Activated naive CD4-positive, alpha-beta T cell treated with anti-CD3 and anti-CD28 coated beads, Interleukin-2, amount 50 U/mL, for 24 hours (primary cell): ENCODE data around the gene GNAS.
"Not testable (repeated sequence)": the region's sequence is repeated elsewhere in the genome, so short reads cannot be mapped to it uniquely, and the experiment has no call there.

Source experiments
- H3K27ac Mint-ChIP-seq: one replicate; pipeline ENCODE4 v1.8.0; 2021; ENCODE audit warnings: mild to moderate bottlenecking, mixed read lengths
- H3K27me3 Mint-ChIP-seq: one replicate; pipeline ENCODE4 v1.8.0; 2021; ENCODE audit warnings: mixed read lengths
- H3K36me3 Mint-ChIP-seq: one replicate; pipeline ENCODE4 v1.8.0; 2021; ENCODE audit warnings: mixed read lengths
- H3K4me1 Mint-ChIP-seq: one replicate; pipeline ENCODE4 v1.8.0; 2021; ENCODE audit warnings: mixed read lengths
- H3K4me3 Mint-ChIP-seq: one replicate; pipeline ENCODE4 v1.8.0; 2021; ENCODE audit warnings: mild to moderate bottlenecking, mixed read lengths
- H3K9me3 Mint-ChIP-seq: one replicate; pipeline ENCODE4 v1.8.0; 2021; ENCODE audit warnings: mixed read lengths

The GNAS gene

DNA sequence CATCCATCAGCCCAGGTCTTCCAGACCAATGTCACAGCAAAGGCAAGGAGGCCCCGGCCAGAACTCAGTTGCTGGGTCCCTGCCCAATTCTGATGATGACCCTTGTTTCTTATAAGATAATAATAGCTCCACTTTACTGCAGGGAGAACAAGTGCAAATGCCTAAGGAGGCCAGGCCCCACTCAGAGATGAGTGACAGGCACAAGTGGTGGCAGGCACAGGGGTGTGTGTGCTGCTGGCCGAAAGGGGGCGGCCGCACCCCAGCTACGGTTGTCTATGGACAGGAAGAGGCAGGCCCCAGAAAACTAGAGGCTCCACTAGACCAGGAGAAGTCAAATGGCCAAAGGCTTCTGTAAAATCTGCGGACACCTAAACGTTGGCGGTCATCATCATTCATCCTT, 30.4 kb upstream of the GNAS start:
- Mint-ChIP-seq H3K9me3 (no peaks in the 10 kb centered on the region), H3K27ac (no peak overlapping the region), H3K36me3 (peaks cover 2% of the 10 kb centered on the region), H3K4me3 (no peak overlapping the region), H3K4me1 (peaks cover 11% of the 10 kb centered on the region), H3K27me3 (no peaks in the 10 kb centered on the region)

DNA sequence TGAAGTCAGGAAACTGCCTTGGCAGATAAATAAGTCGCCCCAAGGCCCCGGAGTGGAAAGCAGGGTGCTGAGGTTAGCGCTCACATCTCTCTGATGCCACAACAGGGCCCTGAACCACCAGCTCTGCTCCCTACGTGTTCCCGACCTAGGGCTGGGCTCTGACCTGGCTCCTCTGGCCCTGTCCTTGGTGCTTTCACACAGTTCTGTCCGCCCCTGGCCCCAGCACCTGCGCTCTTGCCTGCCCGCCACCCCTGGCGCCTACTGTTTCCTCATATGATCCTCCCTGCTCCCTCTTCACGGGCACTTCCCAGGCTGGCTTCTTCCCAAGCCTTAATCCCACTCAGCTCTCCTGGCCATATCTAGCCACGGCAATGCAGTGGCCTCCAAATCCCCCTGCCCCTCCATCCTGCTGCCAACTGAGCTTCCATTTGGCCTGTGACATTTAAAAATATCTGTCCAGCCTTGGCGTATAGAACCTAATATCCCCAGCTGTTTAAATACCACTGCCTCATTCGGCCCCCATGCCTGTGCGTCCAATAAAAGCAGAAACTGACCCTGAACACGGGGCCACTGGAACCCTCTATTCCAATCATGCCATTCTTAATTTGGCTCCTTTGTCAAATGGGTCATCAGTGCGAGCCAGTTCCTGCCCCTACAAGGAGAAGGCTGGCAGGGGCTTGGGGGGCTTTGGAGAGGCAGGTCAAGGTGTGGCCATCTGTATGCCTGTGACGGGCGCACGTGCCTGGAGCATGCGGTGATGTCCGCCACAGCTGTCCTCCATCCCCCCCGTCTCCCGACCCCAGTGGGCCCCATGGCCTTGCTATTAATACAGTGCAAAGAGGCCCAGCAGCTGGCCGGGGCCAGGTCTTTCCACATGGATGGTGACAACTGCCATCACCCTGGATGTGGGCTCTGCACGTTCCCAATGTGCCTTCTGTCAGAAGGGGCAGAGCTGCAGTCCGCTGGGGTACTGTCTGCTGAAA, 29.5 kb upstream of the GNAS start:
- Mint-ChIP-seq H3K9me3 (no peaks in the 10 kb centered on the region), H3K36me3 (peaks cover 2% of the 10 kb centered on the region), H3K4me1 (peaks cover 11% of the 10 kb centered on the region), H3K27me3 (no peaks in the 10 kb centered on the region), H3K27ac (no peak overlapping the region), H3K4me3 (no peak overlapping the region)

DNA sequence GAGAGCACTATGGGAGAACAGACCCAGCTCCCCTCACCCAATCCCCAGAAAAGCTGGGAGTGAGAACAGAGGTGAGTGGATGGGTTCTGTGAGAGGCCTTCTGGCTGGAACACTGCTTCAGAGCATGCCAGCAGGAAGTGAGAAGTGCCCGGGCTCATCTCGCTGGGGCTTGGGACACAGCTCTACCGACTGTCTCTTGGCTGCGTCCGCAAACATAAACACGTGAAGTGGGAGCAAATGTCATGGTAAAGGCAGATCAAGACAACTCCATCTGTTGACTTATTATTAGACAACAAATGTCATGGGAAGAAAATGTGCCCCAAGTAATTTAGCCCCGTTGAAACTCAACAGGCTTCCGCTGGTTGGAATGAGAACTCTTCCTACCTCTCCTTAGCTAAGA, 27.7 kb upstream of the GNAS start:
- no peak overlapping the region for H3K27ac Mint-ChIP-seq
- H3K9me3 Mint-ChIP-seq = no peaks in the 10 kb centered on the region
- H3K4me1 Mint-ChIP-seq = no peaks in the 10 kb centered on the region
- no peak overlapping the region for H3K4me3 Mint-ChIP-seq
- H3K27me3 Mint-ChIP-seq = no peaks in the 10 kb centered on the region
- H3K36me3 Mint-ChIP-seq = no peaks in the 10 kb centered on the region

DNA sequence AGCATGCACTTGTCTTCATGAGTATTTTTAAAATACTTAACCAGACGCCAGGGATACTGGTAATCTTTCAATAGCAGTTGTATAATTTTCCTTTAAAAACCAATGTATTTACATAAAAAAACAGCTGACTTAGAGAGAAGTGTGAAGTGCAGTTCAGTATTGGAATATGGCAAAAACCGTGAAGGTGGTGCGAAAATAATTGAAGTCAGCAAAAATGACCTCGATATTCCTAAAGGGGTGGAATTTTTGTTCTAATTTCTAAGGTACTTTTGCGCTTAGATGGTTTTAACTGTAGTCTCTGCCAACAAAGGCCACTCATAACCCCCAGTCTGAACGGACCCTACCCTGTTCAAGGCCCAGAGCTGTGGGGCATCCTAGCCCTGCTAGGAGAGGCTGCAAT, 27.1 kb upstream of the GNAS start:
- no peaks in the 10 kb centered on the region for H3K27me3 Mint-ChIP-seq

DNA sequence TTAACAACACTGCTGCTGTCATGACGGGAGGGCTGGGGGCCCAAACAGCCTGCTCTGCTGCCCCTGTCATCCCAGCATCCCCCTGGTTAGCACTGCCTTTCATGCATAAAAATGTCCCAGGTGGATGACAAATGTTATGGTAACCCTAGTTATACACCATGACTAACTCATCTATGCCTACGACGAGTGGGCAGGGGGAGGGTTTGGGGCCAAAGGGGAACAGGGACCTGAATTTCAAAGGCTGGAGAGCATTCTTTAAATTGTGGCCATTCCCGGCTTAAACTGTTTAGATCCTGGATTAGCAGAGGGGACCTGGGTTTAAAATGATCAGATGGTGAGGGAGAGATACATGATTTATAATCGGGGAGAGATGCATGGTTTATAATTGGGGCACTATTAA, 26.2 kb upstream of the GNAS start:
- Mint-ChIP-seq H3K4me1 (no peaks in the 10 kb centered on the region), H3K27ac (no peak overlapping the region), H3K27me3 (no peaks in the 10 kb centered on the region), H3K4me3 (no peak overlapping the region), H3K9me3 (no peaks in the 10 kb centered on the region), H3K36me3 (no peaks in the 10 kb centered on the region)

More for the DNA sequence above, 27.1 kb upstream of the GNAS start:
- Mint-ChIP-seq H3K9me3 (no peaks in the 10 kb centered on the region), H3K36me3 (no peaks in the 10 kb centered on the region), H3K4me1 (no peaks in the 10 kb centered on the region), H3K4me3 (no peak overlapping the region), H3K27ac (no peak overlapping the region)

DNA sequence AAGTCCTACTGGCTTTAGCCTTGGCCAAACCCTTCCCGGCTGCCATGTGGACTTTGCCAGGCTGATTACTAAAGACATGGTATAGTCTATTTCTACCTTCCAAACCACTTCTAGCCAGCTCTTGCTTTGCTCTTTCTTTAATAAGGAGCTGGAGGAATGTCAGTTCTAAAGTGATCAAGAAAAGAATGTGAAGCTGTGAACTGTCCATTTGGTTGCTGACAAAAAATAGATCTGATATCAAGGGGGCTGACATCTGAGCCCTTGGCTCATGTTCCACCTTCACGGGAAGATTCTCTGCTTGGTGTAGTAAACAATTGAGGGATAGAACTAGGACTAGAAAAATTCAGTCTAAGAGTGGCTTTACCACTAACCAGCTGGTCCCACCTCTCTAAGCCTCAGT, 24.4 kb upstream of the GNAS start:
- Mint-ChIP-seq H3K27ac (no peak overlapping the region), H3K4me1 (no peaks in the 10 kb centered on the region), H3K9me3 (no peaks in the 10 kb centered on the region), H3K4me3 (no peak overlapping the region), H3K36me3 (no peaks in the 10 kb centered on the region), H3K27me3 (peaks cover 2% of the 10 kb centered on the region)

DNA sequence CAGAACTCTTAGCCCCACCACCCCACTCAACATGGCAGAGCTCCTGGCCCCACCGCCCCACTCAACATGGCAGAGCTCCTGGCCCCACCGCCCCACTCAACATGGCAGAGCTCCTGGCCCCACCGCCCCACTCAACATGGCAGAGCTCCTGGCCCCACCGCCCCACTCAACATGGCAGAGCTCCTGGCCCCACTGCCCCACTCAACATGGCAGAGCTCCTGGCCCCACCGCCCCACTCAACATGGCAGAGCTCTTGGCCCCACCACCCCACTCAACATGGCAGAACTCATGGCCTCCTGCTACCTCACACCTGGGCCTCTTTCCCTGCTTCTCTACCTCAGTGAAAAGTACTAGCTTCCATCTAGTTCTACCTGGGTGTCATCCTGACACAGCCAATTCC, 23.7 kb upstream of the GNAS start:
- not testable (repeated sequence) for H3K27me3 Mint-ChIP-seq, H3K4me3 Mint-ChIP-seq, H3K9me3 Mint-ChIP-seq, H3K4me1 Mint-ChIP-seq, H3K27ac Mint-ChIP-seq, H3K36me3 Mint-ChIP-seq

DNA sequence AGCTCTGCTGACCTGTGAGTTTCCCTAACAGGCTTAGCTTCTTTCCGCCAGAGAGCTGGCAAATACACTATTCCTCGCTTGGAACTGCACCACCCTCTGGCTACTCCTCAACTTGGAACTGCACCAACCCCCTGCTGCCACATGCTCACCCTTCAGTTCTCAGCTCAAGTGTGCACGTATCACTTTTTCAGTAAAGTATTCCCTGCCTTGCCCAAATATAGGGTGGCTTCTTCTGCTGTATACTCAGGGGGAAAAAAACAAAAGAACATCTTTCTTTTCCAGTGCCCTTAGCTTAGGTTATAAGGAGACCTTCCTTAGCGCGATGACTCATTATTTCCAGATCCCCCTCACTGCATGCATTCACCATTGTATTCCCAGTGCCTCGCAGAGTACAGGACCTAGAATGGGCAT, 23.0 kb upstream of the GNAS start:
- Mint-ChIP-seq H3K36me3 (no peaks in the 10 kb centered on the region), H3K9me3 (no peaks in the 10 kb centered on the region), H3K4me1 (no peaks in the 10 kb centered on the region), H3K27me3 (peaks cover 2% of the 10 kb centered on the region), H3K4me3 (no peak overlapping the region), H3K27ac (no peak overlapping the region)

DNA sequence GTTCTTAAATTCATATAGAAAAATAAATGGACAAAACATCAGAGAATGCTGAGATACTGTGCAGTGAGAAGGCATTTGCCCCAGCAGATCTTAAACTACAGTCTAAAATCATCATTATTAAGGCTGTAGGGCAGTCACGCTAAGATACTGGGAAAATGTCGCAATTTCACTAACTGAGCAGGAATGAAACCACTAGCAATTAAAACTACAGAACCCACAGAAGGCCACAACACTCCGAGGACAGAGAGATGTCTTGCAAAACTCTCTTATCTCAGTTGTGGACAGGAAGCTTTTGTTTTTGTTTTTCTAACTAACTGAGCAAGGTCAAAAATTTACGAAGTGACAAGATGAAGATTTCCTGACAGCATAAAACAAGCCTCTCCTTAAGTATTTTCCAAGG, 20.1 kb upstream of the GNAS start:
- Mint-ChIP-seq H3K9me3 (no peaks in the 10 kb centered on the region), H3K4me3 (no peak overlapping the region), H3K36me3 (no peaks in the 10 kb centered on the region), H3K27ac (no peak overlapping the region), H3K4me1 (no peaks in the 10 kb centered on the region), H3K27me3 (peaks cover 3% of the 10 kb centered on the region)

DNA sequence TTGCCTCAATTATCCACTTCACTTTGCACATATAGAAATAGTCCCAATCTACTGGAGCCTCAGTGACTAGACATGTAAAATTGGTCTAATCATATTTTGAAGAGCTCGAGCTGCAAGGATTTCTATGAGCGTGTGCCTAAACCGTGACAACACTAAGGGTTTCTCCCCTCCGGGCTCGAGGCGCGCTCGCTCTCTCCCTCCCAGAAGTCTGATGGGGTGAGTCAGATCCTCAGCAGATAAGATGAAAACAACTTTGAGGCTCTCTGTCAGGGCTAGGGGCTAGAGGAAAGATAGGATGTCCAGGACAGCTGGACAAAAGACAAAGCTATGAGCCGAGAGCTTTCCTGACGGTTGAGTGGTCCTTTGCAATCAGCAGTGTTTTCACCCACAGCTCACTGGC, 18.6 kb upstream of the GNAS start:
- no peaks in the 10 kb centered on the region for H3K36me3 Mint-ChIP-seq

DNA sequence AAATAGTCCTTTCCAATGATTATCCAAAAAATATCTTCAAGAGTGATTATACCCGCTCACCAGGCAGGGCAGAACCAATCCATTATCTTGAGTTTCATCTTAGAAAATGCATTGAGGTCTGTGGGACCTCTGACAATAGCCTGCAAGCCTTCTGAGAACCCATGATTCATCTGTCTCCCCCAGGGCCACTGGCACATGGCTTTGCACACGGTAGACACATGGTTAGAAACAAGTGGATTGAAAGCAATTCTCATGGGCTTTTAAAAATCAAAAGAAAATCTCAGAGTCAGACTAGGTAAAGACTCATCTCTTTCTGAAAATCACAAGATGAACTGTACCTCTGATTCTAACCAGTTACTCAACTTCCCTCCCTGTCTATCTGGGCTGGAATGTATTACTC, 17.3 kb upstream of the GNAS start:
- no peak overlapping the region for H3K27ac Mint-ChIP-seq
- H3K36me3 Mint-ChIP-seq = no peaks in the 10 kb centered on the region
- H3K27me3 Mint-ChIP-seq = peaks cover 4% of the 10 kb centered on the region
- H3K4me1 Mint-ChIP-seq = peaks cover 3% of the 10 kb centered on the region
- no peaks in the 10 kb centered on the region for H3K9me3 Mint-ChIP-seq
- no peak overlapping the region for H3K4me3 Mint-ChIP-seq

More for the DNA sequence above, 18.6 kb upstream of the GNAS start:
- Mint-ChIP-seq H3K27me3 (peaks cover 3% of the 10 kb centered on the region), H3K27ac (no peak overlapping the region), H3K9me3 (no peaks in the 10 kb centered on the region), H3K4me1 (no peaks in the 10 kb centered on the region), H3K4me3 (no peak overlapping the region)

DNA sequence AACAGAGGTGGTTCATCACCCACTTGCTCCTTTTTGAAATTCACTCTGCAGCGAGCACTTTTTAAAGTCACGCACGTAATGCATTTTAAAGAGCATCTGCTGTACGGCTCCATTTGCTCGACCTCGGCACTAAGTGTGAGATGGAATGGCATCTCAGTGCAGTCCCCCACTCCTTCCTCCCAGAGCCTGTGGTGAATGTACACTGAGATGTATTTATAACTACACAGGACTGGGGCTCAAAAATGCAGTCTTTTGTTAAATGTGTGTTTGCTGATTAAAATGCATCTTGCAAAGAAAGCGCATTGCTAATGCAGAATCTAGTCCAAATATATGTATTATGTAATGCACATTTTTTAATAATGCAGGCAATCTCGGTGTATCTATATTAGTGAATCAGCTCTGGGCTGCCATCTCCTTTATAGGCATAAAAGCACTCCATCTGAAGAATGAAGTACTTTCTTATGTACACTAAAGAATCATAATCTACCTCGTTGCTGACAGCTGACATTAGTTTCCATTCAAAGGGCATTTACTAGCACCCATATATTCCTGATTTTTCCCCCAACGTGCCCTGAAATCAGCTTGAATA, 15.8 kb upstream of the GNAS start:
- Mint-ChIP-seq H3K4me1 (peaks cover 4% of the 10 kb centered on the region), H3K4me3 (no peak overlapping the region), H3K36me3 (no peaks in the 10 kb centered on the region), H3K9me3 (no peaks in the 10 kb centered on the region), H3K27me3 (peaks cover 11% of the 10 kb centered on the region), H3K27ac (no peak overlapping the region)

DNA sequence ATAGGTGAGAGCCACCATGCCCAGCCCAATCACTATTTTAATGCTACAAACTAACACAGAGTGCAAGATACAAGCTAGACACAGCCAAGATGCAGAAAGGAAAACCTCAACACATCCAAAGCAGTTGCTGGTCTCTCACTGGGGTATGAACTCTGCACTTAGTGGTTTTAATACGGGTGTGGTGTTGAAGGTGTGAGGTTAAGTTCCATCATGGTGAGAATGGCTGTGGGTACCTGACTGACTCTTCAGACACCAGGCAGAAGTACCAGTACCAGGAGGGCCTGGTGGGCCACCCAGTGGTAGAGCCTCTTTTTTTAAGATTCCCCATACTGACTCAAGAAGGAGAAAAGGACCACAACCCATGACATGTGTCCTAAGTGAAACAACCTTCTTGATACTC, 14.8 kb upstream of the GNAS start:
- H3K9me3 Mint-ChIP-seq = no peaks in the 10 kb centered on the region
- no peaks in the 10 kb centered on the region for H3K36me3 Mint-ChIP-seq
- no peak overlapping the region for H3K27ac Mint-ChIP-seq
- H3K27me3 Mint-ChIP-seq = peaks cover 14% of the 10 kb centered on the region
- no peak overlapping the region for H3K4me3 Mint-ChIP-seq
- H3K4me1 Mint-ChIP-seq = peaks cover 8% of the 10 kb centered on the region

DNA sequence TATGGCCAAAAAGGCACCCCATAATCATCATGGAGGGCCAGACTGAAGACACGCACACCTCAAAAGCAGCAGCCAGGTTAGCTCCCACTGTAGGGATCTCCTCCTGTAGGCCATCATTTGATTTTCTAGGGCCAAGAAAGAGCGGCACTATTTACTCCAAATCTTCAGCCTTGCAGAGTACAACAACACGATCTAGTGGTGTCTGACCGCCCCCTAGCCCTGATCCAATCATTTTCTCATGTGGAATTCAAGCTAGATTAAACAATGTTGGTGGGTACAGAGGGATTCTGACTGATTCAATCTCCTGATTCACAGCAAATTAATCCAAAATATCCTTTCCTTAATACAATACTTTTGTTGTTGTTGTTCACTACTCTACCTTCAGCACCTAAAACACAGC, 14.3 kb upstream of the GNAS start:
- H3K36me3 Mint-ChIP-seq = no peaks in the 10 kb centered on the region
- H3K4me3 Mint-ChIP-seq = no peak overlapping the region
- H3K9me3 Mint-ChIP-seq = no peaks in the 10 kb centered on the region
- H3K4me1 Mint-ChIP-seq = peaks cover 8% of the 10 kb centered on the region
- peaks cover 14% of the 10 kb centered on the region for H3K27me3 Mint-ChIP-seq
- H3K27ac Mint-ChIP-seq = no peak overlapping the region

DNA sequence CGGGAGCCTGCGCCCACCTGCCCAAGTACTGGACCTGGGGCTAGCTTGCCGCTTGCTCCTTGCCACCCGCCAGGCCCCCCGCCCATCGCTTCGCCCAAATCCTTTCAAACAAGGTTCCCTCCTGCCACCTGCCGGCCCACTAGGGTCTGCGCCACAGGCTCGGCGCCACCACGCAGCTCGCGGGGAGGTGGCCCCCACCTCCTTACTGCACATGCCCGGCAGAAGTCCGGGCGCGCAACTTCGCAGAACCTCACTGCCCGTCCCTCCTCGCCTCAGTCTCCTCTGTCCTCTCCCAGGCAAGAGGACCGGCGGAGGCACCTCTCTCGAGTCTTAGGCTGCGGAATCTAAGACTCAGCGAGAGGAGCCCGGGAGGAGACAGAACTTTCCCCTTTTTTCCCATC, 13.0 kb upstream of the GNAS start:
- H3K4me3 Mint-ChIP-seq = peak overlapping the region; percentile 81
- H3K27me3 Mint-ChIP-seq = peaks cover 14% of the 10 kb centered on the region
- no peaks in the 10 kb centered on the region for H3K9me3 Mint-ChIP-seq
- H3K4me1 Mint-ChIP-seq = peaks cover 8% of the 10 kb centered on the region
- no peak overlapping the region for H3K27ac Mint-ChIP-seq
- no peaks in the 10 kb centered on the region for H3K36me3 Mint-ChIP-seq

DNA sequence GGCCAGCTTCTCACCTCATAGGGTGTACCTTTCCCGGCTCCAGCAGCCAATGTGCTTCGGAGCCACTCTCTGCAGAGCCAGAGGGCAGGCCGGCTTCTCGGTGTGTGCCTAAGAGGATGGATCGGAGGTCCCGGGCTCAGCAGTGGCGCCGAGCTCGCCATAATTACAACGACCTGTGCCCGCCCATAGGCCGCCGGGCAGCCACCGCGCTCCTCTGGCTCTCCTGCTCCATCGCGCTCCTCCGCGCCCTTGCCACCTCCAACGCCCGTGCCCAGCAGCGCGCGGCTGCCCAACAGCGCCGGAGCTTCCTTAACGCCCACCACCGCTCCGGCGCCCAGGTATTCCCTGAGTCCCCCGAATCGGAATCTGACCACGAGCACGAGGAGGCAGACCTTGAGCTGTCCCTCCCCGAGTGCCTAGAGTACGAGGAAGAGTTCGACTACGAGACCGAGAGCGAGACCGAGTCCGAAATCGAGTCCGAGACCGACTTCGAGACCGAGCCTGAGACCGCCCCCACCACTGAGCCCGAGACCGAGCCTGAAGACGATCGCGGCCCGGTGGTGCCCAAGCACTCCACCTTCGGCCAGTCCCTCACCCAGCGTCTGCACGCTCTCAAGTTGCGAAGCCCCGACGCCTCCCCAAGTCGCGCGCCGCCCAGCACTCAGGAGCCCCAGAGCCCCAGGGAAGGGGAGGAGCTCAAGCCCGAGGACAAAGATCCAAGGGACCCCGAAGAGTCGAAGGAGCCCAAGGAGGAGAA, 12.3 kb upstream of the GNAS start:
- no peaks in the 10 kb centered on the region for H3K9me3 Mint-ChIP-seq
- H3K27me3 Mint-ChIP-seq = peaks cover 14% of the 10 kb centered on the region
- H3K4me3 Mint-ChIP-seq = peak overlapping the region; percentile 81
- no peaks in the 10 kb centered on the region for H3K36me3 Mint-ChIP-seq
- no peak overlapping the region for H3K27ac Mint-ChIP-seq
- H3K4me1 Mint-ChIP-seq = peaks cover 8% of the 10 kb centered on the region
